Stomach (tissue), 9 donors: ENCODE data around the gene IL22RA2. TPM values are rescaled to one million over a fixed set of nuclear protein-coding genes. Genes with fewer than 3 reads are reported as not detected.

ENCODE experiments used
- DNase-seq, 2 donors: peaks; one replicate each; pipeline versions ENCODE4 v3.0.0 to v3.0.0-alpha.2; 2013 to 2019
- H3K27ac ChIP-seq, 5 donors: fragments of 200-600 bp in 4 of 5; sonication (generic) in 4 of 5; one replicate each; pipeline ENCODE4 v1.5.1; 2013 to 2019; ENCODE audit warnings: mild to moderate bottlenecking in 1 of 5, moderate library complexity in 1 of 5
- H3K27me3 ChIP-seq, 3 donors: fragments of 200-600 bp; sonication (generic); one replicate each; pipeline ENCODE4 v1.5.1; 2017 to 2019; ENCODE audit warnings: mixed run types in 1 of 3
- H3K36me3 ChIP-seq, 4 donors: fragments of 200-600 bp; sonication (generic); 1 replicate in 3 of 4; 2 replicates in 1 of 4; pipeline ENCODE4 v1.5.1; 2016 to 2019
- H3K4me1 ChIP-seq, 4 donors: fragments of 200-600 bp; sonication (generic); one replicate each; pipeline ENCODE4 v1.5.1; 2016 to 2019
- H3K4me3 ChIP-seq, 4 donors: fragments of 200-600 bp; sonication (generic) in 3 of 4; one replicate each; pipeline ENCODE4 v1.5.1; 2016 to 2019; ENCODE audit warnings: mild to moderate bottlenecking in 1 of 4
- H3K9me3 ChIP-seq, 4 donors: fragments of 200-600 bp; sonication (generic); one replicate each; pipeline ENCODE4 v1.5.1; 2016 to 2019
- EP300 ChIP-seq: sonication (generic); formaldehyde crosslinking; IDR thresholded peaks from one replicate; pipeline ENCODE4 v1.6.1; 2017; ENCODE audit warnings: antibody characterized with exemption
- POLR2A ChIP-seq, 4 donors: fragments of 450-650 bp; IDR thresholded peaks; one replicate each; pipeline ENCODE4 v1.6.1; 2016; ENCODE audit warnings: antibody characterized with exemption in 4 of 4, control low read depth in 2 of 4, mild to moderate bottlenecking in 1 of 4, moderate library complexity in 1 of 4
- POLR2AphosphoS5 ChIP-seq, 3 donors: sonication (generic); formaldehyde crosslinking; IDR thresholded peaks; one replicate each; pipeline ENCODE4 v1.6.1; 2016; ENCODE audit warnings: antibody characterized with exemption in 3 of 3
- WGBS, 5 donors: extraction: QIAGEN DNeasy Blood & Tissue Kit in 3 of 5; methylation state at CpG; one replicate each; pipeline versions ENCODE4 v1.1.5 to v1.1.7; 2013 to 2018; 5-methylcytosine and 5-hydroxymethylcytosine counted together
- intact Hi-C: fragments of 100-400 bp; cut with DNase I; formaldehyde crosslinking; loops from one replicate; pipeline ENCODE4 v1.15.1; 2023; ENCODE audit warnings: low total_unique reads
- polyA plus RNA-seq, 3 donors: library from polyadenylated mRNA; stranded (reverse); fragments of 200-250 nt; gene quantifications; one replicate each; pipeline ENCODE4 v1.2.3, GENCODE V29; 2013
- total RNA-seq, 5 donors: library from RNA; depleted of rRNA; stranded (reverse); fragments of >200 nt; gene quantifications; one replicate each; pipeline versions ENCODE4 v1.1.0 to v1.2.3, GENCODE V29; 2014 to 2016
- TF ChIP-seq, protein P1 (sequence below), 7 experiments: fragments of 450-650 bp in 4 of 7; fragments of 200-600 bp in 3 of 7; sonication (generic) in 3 of 7; IDR thresholded peaks; one replicate each; pipeline ENCODE4 v1.5.1; 2016 to 2019; ENCODE audit warnings: antibody characterized with exemption in 7 of 7, control low read depth in 2 of 7, mild to moderate bottlenecking in 1 of 7
- donor health status: healthy with polysubstance abuse.
- donor health status: Bipolar disorder and iron deficiency.
- donor health status: healthy.

IL22RA2 gene
- total and polyA plus RNA-seq, 8 donors: 0.05 TPM; not detected in 7

DNA sequence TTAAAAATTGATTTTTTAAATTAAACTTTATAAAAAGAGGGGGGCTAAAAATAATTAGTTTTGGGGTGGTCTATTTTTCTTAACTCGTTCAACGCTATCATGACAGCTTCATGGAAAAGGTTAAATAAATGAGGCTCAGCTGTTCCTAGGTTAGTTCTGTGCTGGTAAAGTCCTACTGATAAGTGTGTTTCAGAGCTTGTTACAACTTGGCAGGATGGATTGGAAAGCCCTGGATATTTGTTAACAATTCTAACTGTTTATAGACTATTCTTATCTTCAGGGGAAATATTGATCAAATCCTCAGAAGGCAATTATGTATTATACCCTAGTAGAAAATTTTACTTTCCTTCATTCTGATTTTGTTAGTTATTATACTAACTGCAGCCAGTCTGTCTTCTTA, 50.4 kb downstream of the IL22RA2 start:
- H3K9me3 ChIP-seq: peaks cover 0 to 24% (median 15%) of the 10 kb centered on the region in 4 donors
- H3K4me3 ChIP-seq: no peak overlapping the region
- H3K4me1 ChIP-seq: peaks cover 0 to 15% (median 0%) of the 10 kb centered on the region in 4 donors
- no peaks in the 10 kb centered on the region for H3K27me3 ChIP-seq
- no peaks in the 10 kb centered on the region for H3K36me3 ChIP-seq
- WGBS, 5 donors: 45 to 78% (median 58%) methylated on average over 2 of the region's 2 CpGs
- DNase-seq: no peak
- intact Hi-C loops: no loop called here
- TF ChIP-seq POLR2AphosphoS5 (IDR thresholded peaks at IDR 0.05) (no peak), POLR2A (IDR thresholded peaks at IDR 0.05) (no peak), EP300 (no peak)
- TF ChIP-seq, protein P1, sequence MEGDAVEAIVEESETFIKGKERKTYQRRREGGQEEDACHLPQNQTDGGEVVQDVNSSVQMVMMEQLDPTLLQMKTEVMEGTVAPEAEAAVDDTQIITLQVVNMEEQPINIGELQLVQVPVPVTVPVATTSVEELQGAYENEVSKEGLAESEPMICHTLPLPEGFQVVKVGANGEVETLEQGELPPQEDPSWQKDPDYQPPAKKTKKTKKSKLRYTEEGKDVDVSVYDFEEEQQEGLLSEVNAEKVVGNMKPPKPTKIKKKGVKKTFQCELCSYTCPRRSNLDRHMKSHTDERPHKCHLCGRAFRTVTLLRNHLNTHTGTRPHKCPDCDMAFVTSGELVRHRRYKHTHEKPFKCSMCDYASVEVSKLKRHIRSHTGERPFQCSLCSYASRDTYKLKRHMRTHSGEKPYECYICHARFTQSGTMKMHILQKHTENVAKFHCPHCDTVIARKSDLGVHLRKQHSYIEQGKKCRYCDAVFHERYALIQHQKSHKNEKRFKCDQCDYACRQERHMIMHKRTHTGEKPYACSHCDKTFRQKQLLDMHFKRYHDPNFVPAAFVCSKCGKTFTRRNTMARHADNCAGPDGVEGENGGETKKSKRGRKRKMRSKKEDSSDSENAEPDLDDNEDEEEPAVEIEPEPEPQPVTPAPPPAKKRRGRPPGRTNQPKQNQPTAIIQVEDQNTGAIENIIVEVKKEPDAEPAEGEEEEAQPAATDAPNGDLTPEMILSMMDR (IDR thresholded peaks at IDR 0.05): no peak
- no peak overlapping the region for H3K27ac ChIP-seq

DNA sequence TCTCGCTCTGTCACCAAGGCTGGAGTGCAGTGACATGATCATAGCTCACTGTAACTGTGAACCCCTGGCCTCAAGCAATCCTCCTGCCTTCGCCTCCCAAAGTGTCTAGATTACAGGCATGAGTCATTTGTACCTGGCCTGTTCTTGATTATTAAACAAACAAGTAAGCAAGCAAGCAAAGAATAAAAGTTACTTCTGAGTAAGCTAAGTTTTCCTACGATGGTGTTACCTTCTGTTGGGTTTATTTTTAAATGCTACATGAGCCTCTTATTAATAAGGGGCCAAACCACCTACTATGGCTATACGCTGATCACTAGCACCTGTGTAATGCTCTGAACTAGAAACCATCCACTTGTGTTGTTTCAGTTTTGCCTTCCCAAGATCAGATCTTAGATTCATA, 50.8 kb downstream of the IL22RA2 start:
- H3K27ac ChIP-seq: no peak overlapping the region

DNA sequence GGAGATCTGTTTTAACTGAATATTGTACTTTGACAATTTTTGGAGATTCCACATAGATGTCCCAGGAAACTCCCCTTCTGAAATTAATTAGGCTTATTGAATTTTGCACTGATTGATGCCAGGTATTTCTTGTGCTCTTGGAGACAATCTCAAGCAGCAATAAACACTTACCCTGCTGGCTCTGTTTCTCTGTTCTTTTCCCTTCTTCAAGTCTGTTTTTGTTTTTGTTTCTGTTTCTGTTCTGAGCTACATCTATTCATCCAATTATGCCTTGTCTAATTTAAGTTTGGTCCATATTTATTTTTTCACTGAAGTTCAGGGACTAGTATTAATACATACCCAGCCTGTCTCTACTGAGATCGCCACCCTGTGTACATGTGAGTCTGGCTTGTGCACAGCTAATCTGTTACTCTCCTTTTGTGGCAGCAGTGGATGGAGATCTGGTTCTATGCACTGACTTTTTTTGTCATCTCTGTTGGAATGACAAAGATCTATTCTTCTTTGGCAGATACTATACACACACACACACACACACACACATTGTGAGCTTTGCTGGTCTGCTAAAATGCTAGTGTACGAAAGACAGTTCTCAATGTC, 51.9 kb downstream of the IL22RA2 start:
- WGBS, 5 donors: 70 to 85% (median 75%) methylated on average over 2 of the region's 2 CpGs
- H3K4me1 ChIP-seq: peaks cover 0 to 15% (median 0%) of the 10 kb centered on the region in 4 donors
- H3K4me3 ChIP-seq: no peak overlapping the region
- no peak overlapping the region for H3K27ac ChIP-seq
- TF ChIP-seq, protein P1 (IDR thresholded peaks at IDR 0.05): no peak
- TF ChIP-seq EP300 (no peak), POLR2AphosphoS5 (IDR thresholded peaks at IDR 0.05) (no peak), POLR2A (IDR thresholded peaks at IDR 0.05) (no peak)
- no peaks in the 10 kb centered on the region for H3K36me3 ChIP-seq
- H3K27me3 ChIP-seq: no peaks in the 10 kb centered on the region
- intact Hi-C loops: no loop called here
- peaks cover 0 to 25% (median 15%) of the 10 kb centered on the region in 4 donors for H3K9me3 ChIP-seq
- DNase-seq: no peak

More for the DNA sequence above, 50.8 kb downstream of the IL22RA2 start:
- Histone ChIP-seq H3K4me1 (peaks cover 0 to 15% (median 0%) of the 10 kb centered on the region in 4 donors), H3K9me3 (peaks cover 0 to 25% (median 15%) of the 10 kb centered on the region in 4 donors), H3K27me3 (no peaks in the 10 kb centered on the region), H3K36me3 (no peaks in the 10 kb centered on the region), H3K4me3 (no peak overlapping the region)
- intact Hi-C loops: no loop called here
- DNase-seq: no peak
- no peak for TF ChIP-seq EP300
- WGBS, 5 donors: 64 to 76% (median 73%) methylated on average over 4 of the region's 4 CpGs

DNA sequence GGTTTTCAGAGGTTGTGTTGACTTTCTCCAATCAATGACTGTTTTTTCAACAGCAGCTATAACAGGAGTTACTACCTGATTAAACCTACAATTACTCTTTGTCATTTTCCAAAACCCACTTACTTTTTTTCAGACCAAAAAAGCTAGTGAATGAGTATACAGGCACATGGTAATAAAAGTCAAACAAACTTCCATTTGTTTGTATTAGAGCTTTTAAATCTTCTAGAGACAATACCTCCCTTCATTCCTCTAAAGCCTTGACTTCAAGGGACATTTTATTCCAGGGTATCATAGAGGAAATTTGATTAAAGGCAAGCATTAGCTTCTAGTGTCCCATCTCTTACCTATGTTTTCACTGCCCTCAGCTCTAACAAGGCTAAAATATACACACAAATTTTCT, 52.7 kb downstream of the IL22RA2 start:
- no peaks in the 10 kb centered on the region for H3K27me3 ChIP-seq
- H3K36me3 ChIP-seq: no peaks in the 10 kb centered on the region
- intact Hi-C loops: no loop called here
- H3K27ac ChIP-seq: no peak overlapping the region
- no peak for TF ChIP-seq EP300
- TF ChIP-seq, protein P1 (IDR thresholded peaks at IDR 0.05): no peak
- no peak for TF ChIP-seq POLR2AphosphoS5 (IDR thresholded peaks at IDR 0.05)
- TF ChIP-seq POLR2A (IDR thresholded peaks at IDR 0.05): no peak
- H3K4me3 ChIP-seq: no peak overlapping the region
- H3K9me3 ChIP-seq: peaks cover 0 to 25% (median 15%) of the 10 kb centered on the region in 4 donors
- peaks cover 0 to 15% (median 2%) of the 10 kb centered on the region in 4 donors for H3K4me1 ChIP-seq
- no peak for DNase-seq
